Lower leg skin (tissue), 4 donors: ENCODE measurements around the gene SPI1. TPM values are rescaled to one million over a fixed set of nuclear protein-coding genes. Genes with fewer than 3 reads are reported as not detected.

Experiments
- DNase-seq, 2 donors: peaks; one replicate each; pipeline ENCODE4 v3.0.0-alpha.2; 2019; ENCODE audit warnings: low spot score in 2 of 2
- H3K4me3 ChIP-seq: fragments of 200-600 bp; sonication (generic); 2 replicates; pipeline ENCODE4 v1.5.1; 2017; ENCODE audit warnings: mild to moderate bottlenecking, low read depth; ENCODE audit not compliant: poor library complexity, severe bottlenecking
- POLR2A ChIP-seq, 2 donors: fragments of 450-650 bp; IDR thresholded peaks; one replicate each; pipeline ENCODE4 v1.6.1; 2016 to 2017; ENCODE audit warnings: antibody characterized with exemption in 2 of 2, mild to moderate bottlenecking in 1 of 2, moderate library complexity in 1 of 2
- WGBS, 2 donors: methylation state at CpG; one replicate each; pipeline ENCODE4 v1.1.5; 2018; 5-methylcytosine and 5-hydroxymethylcytosine counted together
- intact Hi-C: fragments of 100-400 bp; cut with DNase I; formaldehyde crosslinking; loops from one replicate; pipeline ENCODE4 v1.15.0; 2023; ENCODE audit warnings: low total_unique reads
- total RNA-seq, 4 donors: library from RNA; depleted of rRNA; stranded (reverse); fragments of >200 nt; gene quantifications; one replicate each; pipeline ENCODE4 v1.1.0, GENCODE V29; 2016
- TF ChIP-seq, protein P1 (sequence below), 3 donors: fragments of 450-650 bp; IDR thresholded peaks; one replicate each; pipeline ENCODE4 v1.5.1; 2016; ENCODE audit warnings: antibody characterized with exemption in 3 of 3, mild to moderate bottlenecking in 3 of 3, moderate library complexity in 2 of 3

Gene SPI1
- total RNA-seq, 4 donors from 2014 or later = 7.7 to 13.4 (median 10.6) TPM

DNA sequence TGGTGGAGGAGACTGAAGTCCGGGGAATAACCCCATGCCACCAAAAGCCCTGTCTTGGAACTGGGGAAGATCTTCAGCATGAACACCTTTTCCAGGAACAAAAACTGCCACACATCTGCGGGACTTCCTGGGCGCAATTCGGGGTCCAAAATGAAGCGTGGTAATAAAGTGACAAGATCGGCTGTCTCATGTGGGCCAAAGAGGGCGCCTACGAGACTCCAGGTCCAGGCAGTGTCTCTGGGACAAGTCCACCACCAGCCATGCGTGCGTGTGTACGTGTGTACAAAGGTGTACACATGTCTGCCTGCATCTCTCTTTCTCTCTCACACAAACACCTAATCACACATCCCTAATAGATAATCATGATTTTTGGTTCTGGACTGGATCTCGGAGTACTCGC is 16.9 kb downstream of the SPI1 start:
- no peak for TF ChIP-seq POLR2A (IDR thresholded peaks at IDR 0.05)
- TF ChIP-seq, protein P1, sequence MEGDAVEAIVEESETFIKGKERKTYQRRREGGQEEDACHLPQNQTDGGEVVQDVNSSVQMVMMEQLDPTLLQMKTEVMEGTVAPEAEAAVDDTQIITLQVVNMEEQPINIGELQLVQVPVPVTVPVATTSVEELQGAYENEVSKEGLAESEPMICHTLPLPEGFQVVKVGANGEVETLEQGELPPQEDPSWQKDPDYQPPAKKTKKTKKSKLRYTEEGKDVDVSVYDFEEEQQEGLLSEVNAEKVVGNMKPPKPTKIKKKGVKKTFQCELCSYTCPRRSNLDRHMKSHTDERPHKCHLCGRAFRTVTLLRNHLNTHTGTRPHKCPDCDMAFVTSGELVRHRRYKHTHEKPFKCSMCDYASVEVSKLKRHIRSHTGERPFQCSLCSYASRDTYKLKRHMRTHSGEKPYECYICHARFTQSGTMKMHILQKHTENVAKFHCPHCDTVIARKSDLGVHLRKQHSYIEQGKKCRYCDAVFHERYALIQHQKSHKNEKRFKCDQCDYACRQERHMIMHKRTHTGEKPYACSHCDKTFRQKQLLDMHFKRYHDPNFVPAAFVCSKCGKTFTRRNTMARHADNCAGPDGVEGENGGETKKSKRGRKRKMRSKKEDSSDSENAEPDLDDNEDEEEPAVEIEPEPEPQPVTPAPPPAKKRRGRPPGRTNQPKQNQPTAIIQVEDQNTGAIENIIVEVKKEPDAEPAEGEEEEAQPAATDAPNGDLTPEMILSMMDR (IDR thresholded peaks at IDR 0.05) = no peak
- DNase-seq = no peak
- intact Hi-C loops = no loop called here
- no peak overlapping the region for H3K4me3 ChIP-seq
- WGBS, 2 donors = 83 to 86% methylated on average over 13 of the region's 13 CpGs

- H3K4me3 ChIP-seq = no peak overlapping the region
- 91 to 92% methylated on average over 15 of the region's 15 CpGs for WGBS, 2 donors
- no peak for TF ChIP-seq POLR2A (IDR thresholded peaks at IDR 0.05)
- TF ChIP-seq, protein P1 (IDR thresholded peaks at IDR 0.05) = no peak
- intact Hi-C loops = no loop called here
- DNase-seq = no peak
These were observed 18.0 kb downstream of the SPI1 start for GRCh38 chr11:47360341-47360740.

DNA sequence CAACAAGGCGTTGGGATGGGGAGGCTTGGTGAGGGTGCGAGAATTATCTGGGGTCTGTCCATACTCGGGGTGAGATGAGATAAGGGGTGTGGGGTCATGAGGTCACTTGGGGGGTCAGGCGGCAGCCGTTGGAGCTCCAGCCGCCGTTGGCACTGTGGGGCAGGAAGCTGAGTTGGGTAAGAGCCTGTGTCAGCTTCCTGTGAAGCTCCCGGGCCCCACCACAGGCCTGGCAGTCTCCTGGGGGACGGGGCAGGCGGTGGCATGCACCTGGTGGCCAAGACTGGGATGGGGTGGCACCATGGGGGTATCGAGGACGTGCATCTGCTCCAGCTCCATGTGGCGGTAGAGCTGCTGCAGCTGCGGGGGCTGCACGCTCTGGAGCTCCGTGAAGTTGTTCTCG is 18.8 kb downstream of the SPI1 start:
- intact Hi-C loops = loop anchor here (10.0 kb wide), 1 partner anchor 175 kb away; the partner anchor contains the start of gene PACSIN3
- no peak for DNase-seq
- 71 to 75% methylated on average over 14 to 17 of the region's 17 CpGs for WGBS, 2 donors
- TF ChIP-seq POLR2A (IDR thresholded peaks at IDR 0.05) = no peak
- TF ChIP-seq, protein P1 (IDR thresholded peaks at IDR 0.05) = no peak
- H3K4me3 ChIP-seq = no peak overlapping the region

GRCh38 chr11:47359162-47359561 is 19.2 kb downstream of the SPI1 start:
- no peak overlapping the region for H3K4me3 ChIP-seq
- intact Hi-C loops = loop anchor here (10.0 kb wide), 1 partner anchor 174 kb away; the partner anchor contains the start of gene PACSIN3
- WGBS, 2 donors = 80 to 88% methylated on average over 7 of the region's 7 CpGs
- TF ChIP-seq, protein P1 (IDR thresholded peaks at IDR 0.05) = no peak
- no peak for TF ChIP-seq POLR2A (IDR thresholded peaks at IDR 0.05)
- no peak for DNase-seq

GRCh38 chr11:47358731-47359051 is 19.7 kb downstream of the SPI1 start:
- intact Hi-C loops = loop anchor here (10.0 kb wide), 1 partner anchor 174 kb away; the partner anchor contains the start of gene PACSIN3
- no peak for DNase-seq
- no peak overlapping the region for H3K4me3 ChIP-seq
- WGBS, 2 donors = 84 to 87% methylated on average over 10 to 12 of the region's 14 CpGs
- TF ChIP-seq POLR2A (IDR thresholded peaks at IDR 0.05) = no peak
- TF ChIP-seq, protein P1 (IDR thresholded peaks at IDR 0.05) = no peak
